HepG2 (cell line): ENCODE data around the gene NGRN. TPM values are rescaled to one million over a fixed set of nuclear protein-coding genes. Genes with fewer than 3 reads are reported as not detected.
A peak's percentile ranks its signal among the peaks of the same experiment; 100 is the strongest.

Source experiments
- BRCA1 ChIP-seq: sonication (generic); formaldehyde crosslinking; IDR thresholded peaks from 2 replicates; pipeline ENCODE4 v1.4.0; 2020; ENCODE audit warnings: missing genetic modification reagents
- CEBPB ChIP-seq: IDR thresholded peaks from 2 replicates; pipeline ENCODE4 v1.6.1; 2011; ENCODE audit warnings: low read depth, low read length, improper control_type of control experiment, borderline replicate concordance
- E2F5 ChIP-seq: sonication (generic); formaldehyde crosslinking; conservative IDR thresholded peaks from 2 replicates; pipeline ENCODE4 v1.4.0; 2020; ENCODE audit warnings: missing genetic modification reagents
- PRDM10 ChIP-seq: sonication (generic); formaldehyde crosslinking; IDR thresholded peaks from 2 replicates; pipeline ENCODE4 v1.4.0; 2020; ENCODE audit warnings: low read depth, missing genetic modification reagents
- RFXAP ChIP-seq: sonication (generic); formaldehyde crosslinking; IDR thresholded peaks from 2 replicates; pipeline ENCODE4 v1.4.0; 2020; ENCODE audit warnings: missing genetic modification reagents, borderline replicate concordance
- SRF ChIP-seq: IDR thresholded peaks from 2 replicates; pipeline ENCODE4 v1.6.1; 2011; ENCODE audit warnings: mild to moderate bottlenecking, low read depth, low read length, moderate library complexity
- STAG1 ChIP-seq: sonication (generic); formaldehyde crosslinking; IDR thresholded peaks from 2 replicates; pipeline ENCODE4 v1.4.0; 2020; ENCODE audit warnings: missing genetic modification reagents
- TGIF2 ChIP-seq: IDR thresholded peaks from 2 replicates; pipeline ENCODE4 v1.6.1; 2016; ENCODE audit warnings: control low read depth, missing compliant biosample characterization
- ZHX1 ChIP-seq: sonication (generic); formaldehyde crosslinking; IDR thresholded peaks from 2 replicates; pipeline ENCODE4 v1.8.1; 2022; ENCODE audit warnings: low read depth, mild to moderate bottlenecking, missing genetic modification reagents
- ZNF205 ChIP-seq: IDR thresholded peaks from 2 replicates; pipeline ENCODE4 v1.6.1; 2018; ENCODE audit warnings: missing biosample characterization, missing genetic modification reagents
- ZNF230 ChIP-seq: sonication (generic); formaldehyde crosslinking; IDR thresholded peaks from 2 replicates; pipeline ENCODE4 v1.4.0; 2020; ENCODE audit warnings: mild to moderate bottlenecking, missing genetic modification reagents
- ZNF335 ChIP-seq: sonication (generic); formaldehyde crosslinking; IDR thresholded peaks from 2 replicates; pipeline ENCODE4 v1.4.0; 2020; ENCODE audit warnings: missing genetic modification reagents
- ZNF577 ChIP-seq: sonication (generic); formaldehyde crosslinking; IDR thresholded peaks from 2 replicates; pipeline ENCODE4 v1.4.0; 2020; ENCODE audit warnings: mild to moderate bottlenecking, low read depth, missing genetic modification reagents, borderline replicate concordance
- ZNF670 ChIP-seq: sonication (generic); formaldehyde crosslinking; IDR thresholded peaks from 2 replicates; pipeline ENCODE4 v1.8.0; 2022; ENCODE audit warnings: mild to moderate bottlenecking, missing genetic modification reagents, borderline replicate concordance
- ZNF761 ChIP-seq: sonication (generic); formaldehyde crosslinking; conservative IDR thresholded peaks from 2 replicates; pipeline ENCODE4 v1.4.0; 2020; ENCODE audit warnings: mild to moderate bottlenecking, missing genetic modification reagents
- ZNF883 ChIP-seq: sonication (generic); formaldehyde crosslinking; IDR thresholded peaks from 2 replicates; pipeline ENCODE4 v1.5.1; 2020; ENCODE audit warnings: mild to moderate bottlenecking, missing genetic modification reagents; ENCODE audit errors: not compliant biosample characterization
- polyA plus RNA-seq, 8 experiments: library from polyadenylated mRNA; depleted of rRNA in 3 of 8; stranded (reverse) in 7 of 8; unstranded in 1 of 8; fragments of >200 nt; fragmentation: Illumina TruSeq in 4 of 8; extraction: Trizol in 4 of 8; gene quantifications; 2 replicates each; pipeline versions ENCODE4 v1.2.1 to v1.2.3, GENCODE V29; 2011 to 2016; ENCODE audit warnings: low read depth in 4 of 8, missing spikeins in 1 of 8, mixed read lengths in 1 of 8; ENCODE audit not compliant: insufficient read depth in 1 of 8
- total RNA-seq, 5 experiments: library from RNA; depleted of rRNA; stranded (reverse); fragments of >200 nt; fragmentation: Illumina TruSeq; extraction: Trizol; gene quantifications; 2 replicates each; pipeline ENCODE4 v1.2.3, GENCODE V29; 2016; ENCODE audit warnings: low read depth in 1 of 5
- TF ChIP-seq, protein P1 (sequence below): sonication (generic); formaldehyde crosslinking; IDR thresholded peaks from 2 replicates; pipeline ENCODE4 v1.4.0; 2020; ENCODE audit warnings: mild to moderate bottlenecking, missing genetic modification reagents, borderline replicate concordance

NGRN gene
- total and polyA plus RNA-seq, 2 of the 13 experiments (the other 11 are each of a cell fraction or from before 2014, with no cell fraction given): 39.8 to 63.7 TPM

GRCh38 chr15:90233387-90234095 lies 31.9 kb upstream of the NGRN start, which contains the start of gene CIB1 (continued):
- TF ChIP-seq, protein P1, sequence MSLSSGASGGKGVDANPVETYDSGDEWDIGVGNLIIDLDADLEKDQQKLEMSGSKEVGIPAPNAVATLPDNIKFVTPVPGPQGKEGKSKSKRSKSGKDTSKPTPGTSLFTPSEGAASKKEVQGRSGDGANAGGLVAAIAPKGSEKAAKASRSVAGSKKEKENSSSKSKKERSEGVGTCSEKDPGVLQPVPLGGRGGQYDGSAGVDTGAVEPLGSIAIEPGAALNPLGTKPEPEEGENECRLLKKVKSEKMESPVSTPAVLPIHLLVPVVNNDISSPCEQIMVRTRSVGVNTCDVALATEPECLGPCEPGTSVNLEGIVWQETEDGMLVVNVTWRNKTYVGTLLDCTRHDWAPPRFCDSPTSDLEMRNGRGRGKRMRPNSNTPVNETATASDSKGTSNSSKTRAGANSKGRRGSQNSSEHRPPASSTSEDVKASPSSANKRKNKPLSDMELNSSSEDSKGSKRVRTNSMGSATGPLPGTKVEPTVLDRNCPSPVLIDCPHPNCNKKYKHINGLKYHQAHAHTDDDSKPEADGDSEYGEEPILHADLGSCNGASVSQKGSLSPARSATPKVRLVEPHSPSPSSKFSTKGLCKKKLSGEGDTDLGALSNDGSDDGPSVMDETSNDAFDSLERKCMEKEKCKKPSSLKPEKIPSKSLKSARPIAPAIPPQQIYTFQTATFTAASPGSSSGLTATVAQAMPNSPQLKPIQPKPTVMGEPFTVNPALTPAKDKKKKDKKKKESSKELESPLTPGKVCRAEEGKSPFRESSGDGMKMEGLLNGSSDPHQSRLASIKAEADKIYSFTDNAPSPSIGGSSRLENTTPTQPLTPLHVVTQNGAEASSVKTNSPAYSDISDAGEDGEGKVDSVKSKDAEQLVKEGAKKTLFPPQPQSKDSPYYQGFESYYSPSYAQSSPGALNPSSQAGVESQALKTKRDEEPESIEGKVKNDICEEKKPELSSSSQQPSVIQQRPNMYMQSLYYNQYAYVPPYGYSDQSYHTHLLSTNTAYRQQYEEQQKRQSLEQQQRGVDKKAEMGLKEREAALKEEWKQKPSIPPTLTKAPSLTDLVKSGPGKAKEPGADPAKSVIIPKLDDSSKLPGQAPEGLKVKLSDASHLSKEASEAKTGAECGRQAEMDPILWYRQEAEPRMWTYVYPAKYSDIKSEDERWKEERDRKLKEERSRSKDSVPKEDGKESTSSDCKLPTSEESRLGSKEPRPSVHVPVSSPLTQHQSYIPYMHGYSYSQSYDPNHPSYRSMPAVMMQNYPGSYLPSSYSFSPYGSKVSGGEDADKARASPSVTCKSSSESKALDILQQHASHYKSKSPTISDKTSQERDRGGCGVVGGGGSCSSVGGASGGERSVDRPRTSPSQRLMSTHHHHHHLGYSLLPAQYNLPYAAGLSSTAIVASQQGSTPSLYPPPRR (CRISPR knock-in tag): peak; percentile 44
- 0 out of 2 replicates have a peak, but pooled peaks have one; percentile 19 for TF ChIP-seq SRF
- peak; percentile 59; the same call in 1 of the 2 replicates for TF ChIP-seq TGIF2 (CRISPR knock-in tag)
- no peak for TF ChIP-seq ZNF883 (CRISPR knock-in tag)
- no peak for TF ChIP-seq STAG1 (CRISPR knock-in tag)
- no peak; the same call in 1 of the 2 replicates for TF ChIP-seq ZNF670 (CRISPR knock-in tag)
- no peak for TF ChIP-seq BRCA1 (CRISPR knock-in tag)
- TF ChIP-seq ZHX1 (CRISPR knock-in tag): 0 out of 2 replicates have a peak, but pooled peaks have one; percentile 9
- no peak for TF ChIP-seq CEBPB
- no peak for TF ChIP-seq ZNF577
- TF ChIP-seq RFXAP (CRISPR knock-in tag): no peak
- peak; percentile 20; the same call in 1 of the 2 replicates for TF ChIP-seq ZNF335
- TF ChIP-seq ZNF205 (CRISPR knock-in tag): peak; percentile 22; the same call in 1 of the 2 replicates
- peak; percentile 97 for TF ChIP-seq ZNF230 (CRISPR knock-in tag)
- TF ChIP-seq ZNF761 (CRISPR knock-in tag): no peak; the same call in 1 of the 2 replicates
- no peak for TF ChIP-seq PRDM10
- TF ChIP-seq E2F5 (CRISPR knock-in tag): no peak
